Measurements from ENCODE around the gene ZC3HAV1.

- peak; percentile 92 for TF ChIP-seq TEAD2 (tag; IDR thresholded peaks at IDR 0.05)
- TF ChIP-seq ZNF274 (IDR thresholded peaks at IDR 0.05; ENCODE audit: borderline replicate concordance, low read depth, low read length): no peak
- TF ChIP-seq PHF8 (IDR thresholded peaks at IDR 0.05; ENCODE audit: borderline replicate concordance, low read length): no peak
- no peak for TF ChIP-seq CTCF (IDR thresholded peaks at IDR 0.05 in 2 of 3, conservative IDR thresholded peaks at IDR 0.05 in 1 of 3; ENCODE audit: insufficient read depth in 2 of 3, low read depth in 1 of 3, low read length in 3 of 3)
- peak in 1 of 3 experiments; percentile 64; a peak in 1 of 6 replicates for TF ChIP-seq ZBTB11 (CRISPR knock-in tag; IDR thresholded peaks at IDR 0.05)
These were observed 17.3 kb downstream of the ZC3HAV1 start for GRCh38 chr7:139092090-139092796.

Measured in K562 (cell line).